Heart left ventricle (tissue), 13 donors: ENCODE results near the gene KIF5C.

Source experiments
- CTCF ChIP-seq, 12 donors: fragments of 200-600 bp; sonication (generic) in 4 of 12; IDR thresholded peaks; one replicate each; pipeline versions ENCODE4 v1.5.0 to v1.8.0; 2018 to 2022; ENCODE audit warnings: antibody characterized with exemption in 12 of 12, mild to moderate bottlenecking in 5 of 12
- POLR2A ChIP-seq, 2 donors: fragments of 450-650 bp; IDR thresholded peaks; one replicate each; pipeline ENCODE4 v1.6.1; 2017; ENCODE audit warnings: antibody characterized with exemption in 2 of 2, mild to moderate bottlenecking in 2 of 2, moderate library complexity in 2 of 2
- donor health status: ischemic (EF 13 %, LVEDD 7.1; RV severe dilation, severe dysfunction).
- donor health status: DM: no; HTN: yes; CAD: no.
- donor health status: DM: no; HTN: no; CAD: no.
- donor health status: ischemic (EF 25% LVEDD 6.9; RV normal size, moderate dysfunction).
- donor health status: ischemic (EF 25% LVEDD 5.7; RV mildly dilated, moderate dysfunction).
- donor health status: ischemic (EF 35%, LVEDD 5.7; RV mildly dilated, moderate dysfunction).
- donor health status: nonischemic (EF 11% LVEDD 7.7; RV severe dilation, severe dysfunction).
- donor health status: DM: yes; HTN: yes; CAD: no.
- donor health status: PGD.
- donor health status: ischemic (EF 29% LVEDD 5.4; RV normal size, mild dysfunction).
- donor health status: nonischemic (EF 23%, LVEDD 6.1; RV moderate dilation, normal function).

GRCh38 chr2:148876202-148876594, 1.2 kb downstream of the KIF5C start:
- TF ChIP-seq CTCF (IDR thresholded peaks at IDR 0.05) (no peak), POLR2A (IDR thresholded peaks at IDR 0.05) (no peak)
